T-helper 1 cell (primary cell): Measurements from ENCODE around the gene IQCN.

Source experiments
- DNase-seq, 5 donors: peaks; one replicate each; pipeline ENCODE4 v3.0.0-alpha.2; 2012 to 2020
- total RNA-seq, 4 donors: gene quantifications; one replicate each; lab custom pipeline; 2026; lab: John Stamatoyannopoulos, UW

Gene IQCN, protein sequence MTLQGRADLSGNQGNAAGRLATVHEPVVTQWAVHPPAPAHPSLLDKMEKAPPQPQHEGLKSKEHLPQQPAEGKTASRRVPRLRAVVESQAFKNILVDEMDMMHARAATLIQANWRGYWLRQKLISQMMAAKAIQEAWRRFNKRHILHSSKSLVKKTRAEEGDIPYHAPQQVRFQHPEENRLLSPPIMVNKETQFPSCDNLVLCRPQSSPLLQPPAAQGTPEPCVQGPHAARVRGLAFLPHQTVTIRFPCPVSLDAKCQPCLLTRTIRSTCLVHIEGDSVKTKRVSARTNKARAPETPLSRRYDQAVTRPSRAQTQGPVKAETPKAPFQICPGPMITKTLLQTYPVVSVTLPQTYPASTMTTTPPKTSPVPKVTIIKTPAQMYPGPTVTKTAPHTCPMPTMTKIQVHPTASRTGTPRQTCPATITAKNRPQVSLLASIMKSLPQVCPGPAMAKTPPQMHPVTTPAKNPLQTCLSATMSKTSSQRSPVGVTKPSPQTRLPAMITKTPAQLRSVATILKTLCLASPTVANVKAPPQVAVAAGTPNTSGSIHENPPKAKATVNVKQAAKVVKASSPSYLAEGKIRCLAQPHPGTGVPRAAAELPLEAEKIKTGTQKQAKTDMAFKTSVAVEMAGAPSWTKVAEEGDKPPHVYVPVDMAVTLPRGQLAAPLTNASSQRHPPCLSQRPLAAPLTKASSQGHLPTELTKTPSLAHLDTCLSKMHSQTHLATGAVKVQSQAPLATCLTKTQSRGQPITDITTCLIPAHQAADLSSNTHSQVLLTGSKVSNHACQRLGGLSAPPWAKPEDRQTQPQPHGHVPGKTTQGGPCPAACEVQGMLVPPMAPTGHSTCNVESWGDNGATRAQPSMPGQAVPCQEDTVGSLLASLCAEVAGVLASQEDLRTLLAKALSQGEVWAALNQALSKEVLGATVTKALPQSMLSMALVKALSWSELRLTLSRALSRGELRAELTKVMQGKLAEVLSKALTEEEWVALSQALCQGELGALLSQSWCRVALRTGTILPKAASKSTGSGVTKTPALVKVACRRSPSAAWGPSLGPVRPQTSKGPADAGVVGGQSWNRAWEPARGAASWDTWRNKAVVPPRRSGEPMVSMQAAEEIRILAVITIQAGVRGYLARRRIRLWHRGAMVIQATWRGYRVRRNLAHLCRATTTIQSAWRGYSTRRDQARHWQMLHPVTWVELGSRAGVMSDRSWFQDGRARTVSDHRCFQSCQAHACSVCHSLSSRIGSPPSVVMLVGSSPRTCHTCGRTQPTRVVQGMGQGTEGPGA (N-terminal part only)
- total RNA-seq = 30.0 to 105 (median 57.9) reads per million in 4 donors

GRCh38 chr19:18274219-18274780 is at the start of gene IQCN:
Gene IQCN (minus strand): TSS chr19:18274452. CDS start chr19:18269478, 4,974 bp downstream.
- peak in 1 of 5 donors; percentile 22 for DNase-seq

DNA sequence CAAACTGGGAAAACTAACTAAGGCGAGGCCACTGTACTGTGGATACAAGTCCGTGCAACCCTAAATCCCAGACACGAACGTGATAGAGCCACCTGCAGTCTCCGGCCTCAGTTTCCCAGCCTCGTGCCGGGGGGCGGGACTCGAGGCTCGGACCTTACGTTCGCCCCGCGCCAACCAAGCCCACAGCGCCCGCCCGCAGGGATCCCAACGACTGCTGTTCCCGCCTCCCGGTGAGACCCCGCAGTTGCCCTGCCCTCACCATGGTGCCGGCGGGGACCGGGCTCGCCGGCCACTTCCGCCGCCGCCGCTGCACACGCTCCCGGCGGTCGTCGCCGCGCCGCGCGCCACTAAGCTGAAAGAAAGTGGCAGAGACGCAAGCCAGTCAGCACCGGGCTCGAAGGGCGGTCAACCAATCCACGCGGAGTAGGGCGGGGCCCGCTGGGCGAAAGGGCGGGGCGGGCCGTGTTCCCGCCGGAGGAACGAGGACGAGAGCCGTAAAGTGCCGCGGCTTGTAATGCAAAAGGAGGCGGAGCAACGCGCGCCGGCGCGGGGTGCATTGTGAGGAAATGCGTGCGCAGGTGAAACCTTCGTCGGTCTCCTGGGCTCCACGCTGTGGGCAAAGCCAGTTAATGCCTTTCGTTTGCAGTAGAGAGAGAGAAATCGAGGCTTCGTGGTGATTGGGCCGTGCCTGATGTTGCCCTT is 48.7 kb upstream of the IQCN start, which contains the start of gene LSM4:
Gene LSM4, minus strand, starts transcription at position 318 of the 702 bp plus-strand sequence. Its CDS starts 56 bp downstream, at position 262.
- DNase-seq = peak; percentile 98 to 100 (median 99)

GRCh38 chr19:18322318-18322758 is 48.1 kb upstream of the IQCN start:
- peak in 1 of 5 donors; percentile 59 for DNase-seq

DNA sequence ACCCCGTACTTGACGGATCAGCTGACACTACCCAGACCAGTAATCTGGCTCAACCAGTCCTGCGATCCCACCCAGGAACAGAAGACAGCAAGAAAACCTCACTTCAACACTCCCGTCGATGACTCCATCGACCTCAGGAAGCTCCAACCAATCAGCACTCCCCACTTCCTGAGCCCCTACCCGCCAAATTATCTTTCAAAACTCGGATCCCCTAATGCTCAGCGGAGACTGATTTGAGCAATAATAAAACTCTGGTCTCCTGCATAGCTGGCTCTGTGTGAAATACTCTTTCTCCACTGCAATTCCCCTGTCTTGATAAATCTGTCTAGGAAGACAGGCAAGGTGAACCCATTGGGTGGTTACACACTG is 47.5 kb upstream of the IQCN start:
- peak in 1 of 5 donors; percentile 50 for DNase-seq

DNA sequence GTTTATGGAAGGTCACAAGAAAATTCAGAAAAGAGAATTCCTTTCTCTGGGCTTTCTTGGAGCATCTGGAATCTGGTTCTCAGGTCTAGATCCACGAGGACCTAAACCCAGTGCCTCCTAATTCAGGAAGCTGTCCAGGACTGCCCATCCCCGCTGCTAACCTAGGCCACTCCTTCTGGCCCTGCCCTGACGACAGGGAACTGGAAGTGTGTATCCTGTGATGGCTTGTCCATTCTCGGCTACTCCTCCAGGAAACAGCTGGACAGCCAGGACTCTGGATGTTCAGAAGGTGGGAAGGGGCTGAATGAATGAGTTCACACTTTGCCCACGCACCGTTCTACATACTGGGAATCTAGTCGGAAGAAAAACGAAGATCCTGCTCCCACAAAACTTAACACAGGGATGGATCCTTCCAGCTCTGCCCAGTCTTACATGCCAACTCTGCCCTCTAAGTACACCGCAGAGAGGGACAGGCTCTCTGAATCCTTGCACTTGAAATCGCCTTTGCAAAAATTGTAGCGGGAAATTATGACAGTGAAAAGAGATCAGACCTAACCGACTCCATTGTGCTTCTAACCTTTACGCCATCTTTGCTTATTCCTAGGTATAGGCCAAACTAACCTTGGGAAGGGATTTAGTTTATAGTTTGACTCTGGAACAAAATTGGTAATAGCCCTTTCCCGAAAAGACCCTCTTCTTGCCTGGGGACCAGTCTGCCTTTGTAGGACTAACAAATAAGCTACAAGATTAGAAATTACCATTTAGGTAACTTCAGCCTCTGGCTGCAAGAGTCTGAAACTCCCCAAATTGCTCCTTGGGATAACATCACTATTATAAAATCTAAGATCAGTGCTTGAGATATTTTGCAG is 46.8 kb upstream of the IQCN start:
- no peak for DNase-seq

GRCh38 chr19:18319591-18320135 is 45.4 kb upstream of the IQCN start:
- DNase-seq = no peak

- peak in 3 of 5 donors; percentile 35 to 78 (median 46) for DNase-seq
These were observed 43.9 kb upstream of the IQCN start for GRCh38 chr19:18317961-18318800.

DNA sequence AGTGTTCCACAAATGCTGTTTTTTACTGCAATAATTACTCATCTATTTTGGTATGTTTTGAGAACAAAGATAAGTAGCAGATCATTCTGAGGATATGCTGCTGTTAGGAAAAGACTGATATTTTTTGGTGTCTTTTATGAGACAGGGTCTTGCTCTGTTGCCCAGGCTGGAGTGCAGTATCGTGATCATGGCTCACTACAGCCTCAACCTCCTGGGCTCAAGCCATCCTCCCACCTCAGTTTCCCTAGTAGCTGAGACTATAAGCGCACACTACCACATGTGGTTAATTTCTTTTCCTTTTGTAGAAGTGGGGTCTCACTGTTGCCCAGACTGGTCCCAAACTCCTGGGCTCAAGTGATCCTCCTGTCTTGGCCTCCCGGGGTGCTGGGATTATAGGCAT is 39.1 kb upstream of the IQCN start:
- no peak for DNase-seq

DNA sequence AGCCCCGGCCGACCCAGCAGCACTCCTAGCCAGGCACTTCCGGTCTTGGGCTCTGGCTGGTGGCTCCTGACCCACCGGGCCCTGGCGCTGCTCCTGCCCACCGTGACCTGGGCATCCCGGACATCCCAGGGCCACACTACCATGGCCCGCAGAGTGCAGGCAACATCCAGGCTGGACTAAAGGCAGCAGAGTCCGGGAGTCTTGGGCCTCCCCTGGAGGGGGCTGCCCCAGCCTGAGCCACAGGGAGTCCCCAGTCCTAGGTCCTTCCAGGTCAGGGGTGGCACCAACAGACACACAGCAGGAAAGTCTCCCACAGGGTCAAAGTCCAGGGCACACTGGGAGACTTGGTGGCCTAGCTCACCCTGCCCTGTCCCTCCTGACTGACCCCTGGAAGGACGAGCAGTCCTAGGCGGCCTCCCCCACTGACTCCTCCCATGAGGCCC is 37.9 kb upstream of the IQCN start:
- no peak for DNase-seq

DNA sequence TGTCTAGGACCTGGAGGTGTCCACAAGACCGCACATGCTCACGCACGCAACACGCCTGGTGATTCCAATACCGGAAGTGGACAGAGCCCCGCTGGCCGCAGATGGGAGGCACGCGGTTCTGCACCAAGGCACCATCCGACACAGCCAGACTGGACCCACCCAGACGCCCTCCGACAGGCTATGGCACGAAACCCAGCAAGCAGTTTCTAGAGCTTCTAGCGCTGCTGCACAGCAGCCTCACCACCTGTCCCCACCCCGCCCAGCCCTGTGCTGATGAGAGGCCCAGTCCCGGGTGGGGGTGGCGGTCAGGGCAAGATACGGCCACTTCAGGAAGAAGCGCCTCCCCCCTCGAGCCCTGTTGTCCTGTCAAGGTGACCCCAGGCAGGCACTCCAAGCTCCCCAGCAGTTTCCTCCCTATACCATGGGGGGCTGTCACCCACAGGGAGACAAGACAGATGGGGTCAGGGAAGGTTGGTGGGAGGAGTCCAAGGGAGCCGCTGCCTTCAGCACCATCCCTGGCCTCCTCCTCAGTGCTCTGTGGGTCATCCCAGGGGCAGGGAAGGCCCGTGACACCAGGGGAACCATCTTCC is 37.3 kb upstream of the IQCN start:
- DNase-seq = no peak

GRCh38 chr19:18310966-18311365 is 36.7 kb upstream of the IQCN start:
- no peak for DNase-seq

- no peak for DNase-seq
These were observed 36.1 kb upstream of the IQCN start for GRCh38 chr19:18310118-18310909.

DNA sequence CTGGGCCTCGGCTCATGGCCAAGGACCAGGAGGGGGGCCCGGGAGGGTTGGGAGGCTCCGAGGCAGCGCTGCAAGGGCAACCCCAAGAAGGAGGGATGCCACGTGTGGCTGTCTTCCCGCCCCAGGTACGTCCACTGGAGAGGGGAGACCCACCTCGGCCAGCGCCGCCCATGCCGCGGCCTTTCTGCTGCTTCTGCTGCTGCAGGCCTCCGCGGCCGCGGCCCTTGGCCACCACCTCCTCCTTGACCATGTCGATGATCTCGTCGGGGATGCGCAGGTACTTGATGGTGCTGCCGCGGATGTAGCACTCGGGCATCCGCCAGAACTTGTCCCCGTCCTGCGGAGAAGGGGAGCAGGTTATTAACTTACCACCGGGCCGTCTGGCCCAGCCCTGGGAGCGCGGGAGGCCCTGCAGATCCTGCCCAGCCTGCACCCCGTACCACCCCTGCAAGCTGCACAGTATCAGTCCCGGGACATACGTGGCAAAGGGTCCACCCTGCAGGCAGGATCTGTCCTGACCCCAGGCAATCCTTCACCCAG is 35.3 kb upstream of the IQCN start:
- no peak for DNase-seq

- DNase-seq = no peak
These were observed 34.7 kb upstream of the IQCN start for GRCh38 chr19:18308948-18309325.

DNA sequence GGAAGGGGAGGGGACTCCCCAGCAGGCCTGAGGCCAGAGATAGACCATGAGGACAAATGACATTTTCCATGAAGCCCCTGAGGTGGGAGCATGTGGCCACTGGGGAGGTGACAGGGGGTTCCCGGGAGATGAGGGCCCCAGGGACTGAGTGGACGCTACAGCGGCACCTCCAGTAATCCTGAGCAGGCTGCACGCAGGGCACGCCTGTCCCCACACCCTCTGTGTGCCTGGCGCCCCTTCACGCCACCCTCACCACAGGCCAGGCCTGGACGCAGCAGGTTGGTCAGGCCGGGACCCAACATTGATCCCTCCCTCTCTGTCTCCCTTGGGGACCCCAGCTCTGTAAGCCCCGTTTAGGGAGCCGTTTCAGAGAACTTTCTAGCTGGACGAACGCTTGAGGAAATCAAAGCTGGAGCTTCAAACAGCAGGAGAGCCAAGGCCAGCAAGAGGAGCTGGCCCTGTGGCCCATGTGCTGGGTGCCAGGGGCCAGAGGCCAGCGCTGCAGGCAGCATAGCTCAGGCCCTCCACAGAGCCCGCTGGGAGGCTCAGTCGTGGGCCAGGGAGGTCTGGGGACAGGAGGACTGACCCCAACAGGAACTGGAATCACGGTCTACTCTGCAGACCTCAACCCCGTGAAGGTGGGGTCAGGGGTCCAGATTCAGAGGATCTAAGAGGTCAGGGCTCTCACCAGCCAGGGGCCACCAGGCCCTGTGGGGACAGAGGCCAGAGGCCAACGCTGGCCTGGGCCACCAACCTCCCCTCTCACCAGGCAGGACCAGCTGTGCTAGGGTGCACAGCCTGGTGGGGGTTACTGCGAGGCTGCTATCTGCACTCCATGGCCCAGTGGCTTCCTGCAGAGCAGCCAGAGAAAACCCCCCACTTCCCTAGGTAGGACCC is 34.0 kb upstream of the IQCN start:
- DNase-seq = no peak

DNA sequence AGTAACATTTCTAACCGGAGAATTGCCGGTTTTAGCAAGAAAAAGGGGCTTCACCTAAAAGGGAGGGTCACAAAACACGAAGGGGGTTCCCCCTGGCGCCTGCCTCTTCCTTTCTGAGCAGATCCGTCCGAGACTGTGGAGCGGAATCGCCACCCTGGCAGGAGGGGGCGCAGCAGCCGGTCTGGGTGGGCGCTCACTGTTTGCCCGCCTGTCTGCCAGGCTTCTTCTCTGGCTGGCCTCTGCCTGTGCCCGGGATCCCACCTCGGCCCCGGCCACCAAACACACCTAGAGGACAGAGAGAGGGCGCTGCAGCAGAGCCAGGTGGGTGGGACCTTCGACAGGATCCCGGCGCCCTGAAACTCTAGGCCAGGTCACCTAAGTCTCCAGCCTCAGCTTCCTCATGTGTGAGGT is 33.0 kb upstream of the IQCN start:
- no peak for DNase-seq

GRCh38 chr19:18306888-18307260 is 32.6 kb upstream of the IQCN start:
- peak in 1 of 5 donors; percentile 43 for DNase-seq
